GM12878 (cell line): ENCODE measurements around the gene TCF4. TPM values are rescaled to one million over a fixed set of nuclear protein-coding genes. Genes with fewer than 3 reads are reported as not detected.

Experiments used
- ATAC-seq: fragments of 200-7000 bp; cut with Tn5 transposase; 3 replicates; pipeline ENCODE4 v1.9.1; 2020; ENCODE audit warnings: mild to moderate bottlenecking, moderate library complexity
- BruUV-seq: library from RNA; stranded (reverse); fragments of 400-500 nt; replicated peaks from 2 replicates; lab custom pipeline; 2021; lab: Mats Ljungman, UMichigan
- CTCF ChIA-PET: fragments of 300-600 bp; sonication (Branson Sonifier 250); formaldehyde crosslinking; extraction: SDS; loops from one replicate; lab custom pipeline; 2021; ENCODE audit warnings: inconsistent platforms; lab: Yijun Ruan, JAX
- POLR2A ChIA-PET: fragments of 350-600 bp; formaldehyde crosslinking; extraction: SDS; loops from one replicate; lab custom pipeline; 2021; ENCODE audit warnings: inconsistent platforms; lab: Charles Lee
- RAD21 ChIA-PET: fragments of 300-600 bp; sonication (Branson Sonifier 250); formaldehyde crosslinking; loops from one replicate; lab custom pipeline; 2023; ENCODE audit warnings: antibody characterized with exemption; ENCODE audit not compliant: unreplicated experiment; lab: Charles Lee
- SMC1A ChIA-PET: fragments of 300-600 bp; sonication (Branson Sonifier 250); formaldehyde crosslinking; loops from one replicate; lab custom pipeline; 2023; ENCODE audit not compliant: unreplicated experiment, uncharacterized antibody; lab: Charles Lee
- DNase-seq: peaks from one replicate; pipeline ENCODE4 v3.0.0-alpha.2; 2011; ENCODE audit warnings: low read depth, low spot score
- FAIRE-seq: peaks from 3 replicates; lab custom pipeline; 2011; peaks lifted over from hg19 to GRCh38; lab: Jason Lieb, UNC
- H2AFZ ChIP-seq: 2 replicates; pipeline ENCODE4 v1.6.0; 2011; ENCODE audit warnings: low read depth, low read length, control low read depth; ENCODE audit not compliant: control insufficient read depth
- H3K27ac ChIP-seq: 2 replicates; pipeline ENCODE4 v1.5.1; 2011; ENCODE audit warnings: control low read depth; ENCODE audit not compliant: control insufficient read depth, insufficient read depth
- H3K27me3 ChIP-seq, 2 experiments: replicated peaks in 1 of 2; 2 replicates each; pipeline versions ENCODE4 v1.6.0 to v1.6.1; 2011; ENCODE audit warnings: low read length in 1 of 2; ENCODE audit not compliant: control insufficient read depth in 2 of 2, insufficient read depth in 2 of 2
- H3K36me3 ChIP-seq, 2 experiments: 2 replicates each; pipeline ENCODE4 v1.5.1; 2011; ENCODE audit warnings: low read length in 1 of 2; ENCODE audit not compliant: control insufficient read depth in 2 of 2, insufficient read depth in 2 of 2
- H3K4me1 ChIP-seq: 2 replicates; pipeline ENCODE4 v1.6.1; 2011; ENCODE audit warnings: mild to moderate bottlenecking, low read length, moderate library complexity, mixed read lengths; ENCODE audit not compliant: control insufficient read depth, insufficient read depth
- H3K4me2 ChIP-seq: 2 replicates; pipeline ENCODE4 v1.6.0; 2011; ENCODE audit warnings: control low read depth; ENCODE audit not compliant: control insufficient read depth, insufficient read depth
- H3K4me3 ChIP-seq: fragments of 200-600 bp; sonication (generic); 2 replicates; pipeline ENCODE4 v1.5.1; 2016
- H3K79me2 ChIP-seq: 2 replicates; pipeline ENCODE4 v1.6.0; 2011; ENCODE audit warnings: low read length; ENCODE audit not compliant: control insufficient read depth, insufficient read depth
- H3K9ac ChIP-seq: 2 replicates; pipeline ENCODE4 v1.8.0; 2011; ENCODE audit warnings: low read length, control low read depth, mixed read lengths; ENCODE audit not compliant: control insufficient read depth, insufficient read depth
- H3K9me3 ChIP-seq: replicated peaks from 3 replicates; pipeline ENCODE4 v1.5.1; 2011; ENCODE audit warnings: mild to moderate bottlenecking, low read length; ENCODE audit not compliant: control insufficient read depth, insufficient read depth
- H4K20me1 ChIP-seq: 2 replicates; pipeline ENCODE4 v1.6.0; 2011; ENCODE audit not compliant: control insufficient read depth, insufficient read depth
- BRCA1 ChIP-seq: IDR thresholded peaks from 2 replicates; pipeline ENCODE4 v1.6.1; 2011; ENCODE audit warnings: low read depth, low read length, improper control_type of control experiment
- CHD1 ChIP-seq: IDR thresholded peaks from 2 replicates; pipeline ENCODE4 v1.6.1; 2012; ENCODE audit warnings: low read depth, low read length, improper control_type of control experiment
- DPF2 ChIP-seq: fragments of 450-650 bp; IDR thresholded peaks from 2 replicates; pipeline ENCODE4 v1.6.1; 2017; ENCODE audit warnings: mild to moderate bottlenecking
- LARP7 ChIP-seq: fragments of 450-650 bp; IDR thresholded peaks from 2 replicates; pipeline ENCODE4 v1.6.1; 2017; ENCODE audit warnings: mild to moderate bottlenecking
- MYB ChIP-seq: fragments of 150-350 bp; IDR thresholded peaks from 2 replicates; pipeline ENCODE4 v1.6.1; 2014; ENCODE audit warnings: mild to moderate bottlenecking, low read depth, low read length, borderline replicate concordance
- TCF7 ChIP-seq: IDR thresholded peaks from 2 replicates; pipeline ENCODE4 v1.6.1; 2014; ENCODE audit warnings: antibody characterized with exemption, borderline replicate concordance
- WGBS: methylation state at CpG from one replicate; pipeline ENCODE4 v1.1.6; 2016; ENCODE audit warnings: low lambda C conversion rate; ENCODE audit not compliant: insufficient replicate concordance, insufficient coverage; ENCODE audit errors: missing lambda C conversion rate; 5-methylcytosine and 5-hydroxymethylcytosine counted together
- in situ Hi-C: fragments of 300-500 bp; cut with MboI; formaldehyde crosslinking; loops from 9 replicates; pipeline ENCODE4 v1.14.3; 2018; ENCODE audit warnings: mixed read lengths
- intact Hi-C: fragments of 100-400 bp; cut with micrococcal nuclease; formaldehyde crosslinking; loops from one replicate; pipeline ENCODE4 v1.14.2; 2022; ENCODE audit not compliant: unreplicated experiment
- polyA plus RNA-seq, 11 experiments: library from polyadenylated mRNA; depleted of rRNA in 4 of 11; unstranded in 6 of 11; stranded (reverse) in 5 of 11; fragments of >200 nt; fragmentation: Nextera tagmentation in 4 of 11; fragmentation: Illumina TruSeq in 1 of 11; extraction: Ambion mirVana in 4 of 11; extraction: Trizol in 1 of 11; gene quantifications; 1 replicate in 1 of 11; 2 replicates in 10 of 11; pipeline versions ENCODE4 v1.2.1 to v1.2.3, GENCODE V29; 2011 to 2016; ENCODE audit warnings: inconsistent platforms in 2 of 11, missing spikeins in 2 of 11, low read depth in 1 of 11
- total RNA-seq, 4 experiments: library from RNA; depleted of rRNA in 3 of 4; stranded (reverse); fragments of >200 nt in 3 of 4; fragmentation: Illumina TruSeq in 1 of 4; extraction: Trizol in 1 of 4; gene quantifications; 2 replicates each; pipeline versions ENCODE4 v1.2.1 to v1.2.3, GENCODE V29; 2013 to 2021

Gene TCF4
- total and polyA plus RNA-seq, 10 of the 15 experiments (the other 5 are each of a cell fraction or from before 2014, with no cell fraction given) = 15.2 to 94.0 (median 31.5) TPM

DNA sequence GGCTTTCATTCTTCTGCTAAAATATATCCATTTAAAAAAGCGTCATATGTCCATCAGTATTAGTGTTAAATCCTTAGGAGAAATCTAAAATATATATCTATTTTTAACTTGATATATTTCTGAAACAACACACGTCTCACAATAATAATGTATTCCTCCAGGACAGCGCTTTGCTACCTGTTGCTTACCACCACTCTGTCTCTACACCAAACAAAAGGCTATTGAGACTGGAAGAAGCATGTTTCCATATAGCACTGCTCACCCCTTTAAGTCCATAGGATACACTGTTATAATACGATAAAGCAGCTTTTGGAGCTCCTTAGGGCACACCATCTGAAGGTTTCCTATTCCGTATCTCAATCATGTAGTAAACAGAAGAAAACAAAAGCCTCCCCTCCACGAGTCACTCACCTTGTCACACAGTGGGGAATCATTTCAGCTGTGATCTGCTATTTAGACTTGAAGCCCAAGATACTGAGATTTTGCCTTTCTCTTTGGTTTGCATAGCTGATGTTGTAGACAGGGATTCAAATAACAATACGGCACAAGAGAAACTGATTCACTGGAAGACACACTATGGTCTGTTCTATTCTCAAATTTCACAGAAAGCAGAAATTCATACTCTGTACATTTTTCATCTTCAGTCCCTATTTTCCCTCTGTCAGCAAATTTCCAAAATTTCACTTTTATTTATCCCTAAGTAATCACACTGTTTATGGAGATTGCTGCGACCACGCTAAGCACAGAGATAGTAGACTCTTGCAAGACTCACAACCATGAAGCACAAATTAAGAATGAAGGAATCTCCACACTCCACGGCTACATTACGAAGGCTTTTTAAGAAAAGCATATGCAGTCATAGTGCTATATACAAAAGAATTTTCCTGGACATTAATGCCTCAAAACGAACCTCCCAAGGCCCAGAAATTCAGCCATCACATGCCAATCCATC is 187.1 kb downstream of the TCF4 start:
- no TSS peak for BruUV-seq
- Histone ChIP-seq H3K9ac (no peak overlapping the region), H3K4me2 (no peak overlapping the region), H3K27ac (no peak overlapping the region), H3K9me3 (no peaks in the 10 kb centered on the region), H3K27me3 (no peaks in the 10 kb centered on the region; a peak in 1 of 4 replicates), H3K79me2 (no peaks in the 10 kb centered on the region), H3K4me1 (no peaks in the 10 kb centered on the region), H4K20me1 (no peaks in the 10 kb centered on the region), H3K36me3 (no peaks in the 10 kb centered on the region), H3K4me3 (no peak overlapping the region), H2AFZ (no peak overlapping the region)
- POLR2A ChIA-PET = no interaction called here
- ATAC-seq = no peak
- SMC1A ChIA-PET = no interaction called here
- intact Hi-C loops = no loop called here
- in situ Hi-C loops = loop anchor here (10.0 kb wide), 1 partner anchor 166 kb away; no protein-coding TSS in a partner anchor
- TF ChIP-seq MYB (no peak), BRCA1 (no peak), LARP7 (no peak), DPF2 (no peak)
- RAD21 ChIA-PET = no interaction called here
- FAIRE-seq = no peak
- no peak for DNase-seq
- WGBS = 67% methylated on average over 12 of the region's 12 CpGs
- CTCF ChIA-PET = interaction anchor here (0.7 kb wide), 1 partner anchor 16 kb away, joined by 4 read pairs; no protein-coding TSS in a partner anchor

DNA sequence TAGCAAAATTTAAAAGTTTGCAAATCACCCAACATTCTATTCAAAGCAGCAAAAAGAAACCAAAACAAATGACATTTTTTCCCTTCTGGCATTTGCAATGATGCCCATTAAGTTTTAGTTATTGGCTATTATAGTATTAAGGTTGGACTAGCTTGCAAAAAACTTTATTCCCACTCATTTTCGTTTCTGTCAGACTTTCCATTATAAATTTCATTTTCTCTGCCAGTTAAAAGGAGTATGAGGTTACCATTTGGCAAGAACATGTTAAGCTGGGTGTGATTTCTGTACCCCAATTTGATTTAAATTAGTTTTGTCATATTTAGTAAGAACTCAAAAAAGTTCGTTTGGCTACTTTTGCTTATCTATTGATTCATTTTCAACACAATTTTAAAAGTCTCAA is 187.9 kb downstream of the TCF4 start:
- ChIA-PET RAD21 (interaction anchor here (1.1 kb wide), 1 partner anchor 48 kb away, joined by 3 read pairs; no protein-coding TSS in a partner anchor), POLR2A (no interaction called here), SMC1A (interaction anchor here (1.4 kb wide), 1 partner anchor 12 kb away, joined by 4 read pairs; no protein-coding TSS in a partner anchor), CTCF (interaction anchor here (1.0 kb wide), 1 partner anchor 16 kb away, joined by 4 read pairs; no protein-coding TSS in a partner anchor)
- no peaks in the 10 kb centered on the region for H3K79me2 ChIP-seq
- BruUV-seq = no TSS peak
- no peak overlapping the region for H2AFZ ChIP-seq
- WGBS = 19% methylated on average over 2 of the region's 2 CpGs
- no peak overlapping the region for H3K9ac ChIP-seq
- H3K4me3 ChIP-seq = no peak overlapping the region
- no peak overlapping the region for H3K4me2 ChIP-seq
- no peak for DNase-seq
- H3K27ac ChIP-seq = no peak overlapping the region
- H4K20me1 ChIP-seq = no peaks in the 10 kb centered on the region
- H3K9me3 ChIP-seq = no peaks in the 10 kb centered on the region
- no peak for FAIRE-seq
- H3K36me3 ChIP-seq = no peaks in the 10 kb centered on the region
- intact Hi-C loops = no loop called here
- no peaks in the 10 kb centered on the region; a peak in 1 of 4 replicates for H3K27me3 ChIP-seq
- in situ Hi-C loops = loop anchor here (10.0 kb wide), 1 partner anchor 165 kb away; no protein-coding TSS in a partner anchor
- ATAC-seq = no peak
- TF ChIP-seq TCF7 (no peak), CHD1 (no peak)
- no peaks in the 10 kb centered on the region for H3K4me1 ChIP-seq
